Fibroblast of skin of back (primary cell): Measurements from ENCODE around the gene GRPR.
A peak's percentile ranks its signal among the peaks of the same experiment; 100 is the strongest.
"Not testable (repeated sequence)": the region's sequence is repeated elsewhere in the genome, so short reads cannot be mapped to it uniquely, and the experiment has no call there.

Experiments used
- DNase-seq: peaks from one replicate; pipeline ENCODE4 v3.0.0-alpha.2; 2013

GRPR gene

DNA sequence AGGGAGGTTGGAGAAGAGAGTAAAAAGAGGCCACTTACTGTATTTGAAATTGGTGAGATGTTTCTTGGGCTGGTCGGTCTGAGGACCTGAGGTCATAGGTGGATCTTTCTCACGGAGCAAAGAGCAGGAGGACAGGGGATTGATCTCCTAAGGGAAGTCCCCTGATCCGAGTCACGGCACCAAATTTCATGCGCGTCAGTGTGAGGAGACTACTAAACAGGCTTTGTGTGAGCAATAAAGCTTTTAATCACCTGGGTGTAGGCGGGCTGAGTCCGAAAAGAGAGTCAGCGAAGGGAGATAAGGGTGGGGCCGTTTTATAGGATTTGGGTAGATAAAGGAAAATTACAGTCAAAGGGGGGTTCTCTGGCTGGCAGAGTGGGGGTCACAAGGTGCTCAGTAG is 60.5 kb downstream of the GRPR start:
- DNase-seq, result not testable (repeated sequence)

DNA sequence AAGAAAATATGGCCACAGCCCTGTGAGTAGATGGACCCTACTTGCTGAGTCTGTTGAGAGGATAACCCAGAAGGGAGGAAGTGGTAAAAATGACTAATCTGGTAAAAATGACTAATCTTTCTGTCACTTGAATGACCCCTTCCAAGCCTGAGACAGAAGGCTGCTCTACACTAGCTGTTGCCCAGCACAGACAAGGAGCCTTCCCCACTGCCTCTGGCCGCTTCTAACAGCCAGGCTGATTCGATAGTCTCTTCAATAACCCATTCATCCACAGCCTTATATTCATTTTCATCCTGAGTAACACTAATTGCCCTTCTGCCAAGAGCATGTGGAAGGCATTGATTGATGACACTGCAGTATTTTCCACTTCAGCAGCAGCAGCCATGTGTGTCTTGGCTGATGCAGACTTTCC is 62.4 kb downstream of the GRPR start:
- DNase-seq, result peak; percentile 90

DNA sequence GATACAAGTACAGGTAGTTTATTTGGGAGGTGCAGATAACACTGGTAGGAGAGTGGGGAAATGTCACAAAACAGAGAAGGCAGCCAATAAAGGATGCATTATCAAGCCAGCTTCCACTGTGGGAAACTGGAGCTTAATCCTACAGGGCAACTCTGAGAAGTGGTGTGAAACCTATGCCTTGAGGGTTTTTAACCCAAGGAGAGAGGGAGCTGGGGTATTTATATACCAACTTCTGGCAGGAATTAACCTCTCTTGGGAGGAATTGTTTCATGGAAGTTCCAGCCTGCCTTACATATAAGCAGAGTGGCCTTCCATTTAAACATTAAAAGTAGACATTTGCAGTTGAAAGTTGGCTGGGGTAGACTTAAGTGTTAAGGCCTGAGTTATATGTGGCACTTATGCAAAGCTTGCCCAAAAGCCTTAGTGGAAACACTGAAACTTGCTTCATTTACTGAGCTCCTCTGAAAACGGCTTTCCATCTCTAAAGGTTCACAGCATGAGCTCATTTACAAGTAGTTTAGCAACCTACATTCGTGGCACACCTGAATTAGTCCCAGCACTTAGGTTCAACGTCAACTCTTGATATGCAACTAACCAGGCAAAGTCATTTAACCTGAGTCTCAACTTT is 63.1 kb downstream of the GRPR start:
- DNase-seq, result no peak

DNA sequence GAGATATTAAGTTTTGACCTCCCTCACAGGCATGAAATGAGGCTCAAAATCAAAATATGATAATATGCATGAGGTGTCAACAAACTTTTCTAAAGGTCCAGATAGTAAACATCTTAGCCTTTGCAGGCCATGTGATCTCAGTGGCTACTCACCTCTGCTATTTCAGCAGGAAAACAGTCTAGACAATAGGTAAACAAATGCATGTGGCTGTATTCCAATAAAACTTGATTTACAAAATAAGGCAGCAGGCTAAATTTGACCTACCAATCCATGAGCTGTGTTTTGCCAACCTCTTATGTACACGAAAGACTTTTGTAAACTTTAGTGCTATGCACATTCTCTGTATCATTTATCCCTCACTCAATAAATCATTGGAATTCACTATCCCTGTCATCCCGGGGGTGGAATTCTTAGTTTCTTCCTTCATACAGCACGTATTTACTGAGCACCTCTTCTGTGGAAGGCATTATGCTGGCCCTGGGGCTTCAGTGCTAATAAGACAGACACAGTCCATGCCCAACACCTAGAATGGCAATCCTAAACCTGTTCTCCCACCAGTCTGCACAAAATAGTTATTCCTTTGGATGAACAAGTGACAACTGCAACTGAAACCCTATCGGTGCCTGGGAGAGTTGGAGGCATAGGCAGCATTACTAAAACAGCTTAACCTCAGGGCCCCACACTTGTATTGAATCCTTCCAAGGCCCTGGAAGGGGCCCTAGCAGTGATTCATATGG is 63.8 kb downstream of the GRPR start:
- DNase-seq, result peak; percentile 6

DNA sequence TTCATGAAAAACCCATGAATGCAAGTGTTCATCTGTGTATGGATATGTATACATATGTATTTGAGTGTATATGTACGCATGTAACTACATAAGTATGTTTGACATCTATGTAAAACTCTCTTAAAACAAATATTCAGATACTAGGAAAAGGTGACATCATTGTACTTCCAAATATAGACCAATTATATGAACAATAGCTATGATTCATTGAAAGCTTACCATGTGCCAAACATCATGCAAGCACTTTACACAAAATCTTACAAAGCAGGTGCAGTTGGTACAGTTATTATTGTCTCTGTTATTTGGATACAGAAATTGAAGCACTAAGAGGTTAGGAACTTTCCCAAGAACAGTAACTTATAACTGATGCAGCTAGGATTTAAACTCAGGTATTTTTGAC is 65.3 kb downstream of the GRPR start:
- DNase-seq, result peak; percentile 39

DNA sequence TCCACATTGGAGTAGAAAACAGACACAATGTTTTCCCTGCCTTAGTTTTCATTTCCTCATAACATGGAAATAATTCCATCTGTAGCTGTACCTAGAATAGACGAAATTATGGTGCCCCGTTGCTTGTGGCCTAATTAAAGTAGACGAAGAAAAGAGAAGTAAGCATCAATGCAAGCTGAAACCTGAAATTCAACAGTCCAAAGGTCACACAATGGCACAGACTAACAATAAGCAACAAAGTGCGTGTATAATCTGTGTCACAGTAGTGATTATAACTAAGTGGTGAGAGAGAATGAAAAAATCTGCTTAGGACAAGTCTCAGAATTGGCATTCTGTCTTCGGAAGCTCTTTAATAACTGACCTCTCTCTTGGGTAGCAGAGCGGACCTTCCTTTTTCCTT is 68.2 kb downstream of the GRPR start:
- DNase-seq, result no peak

DNA sequence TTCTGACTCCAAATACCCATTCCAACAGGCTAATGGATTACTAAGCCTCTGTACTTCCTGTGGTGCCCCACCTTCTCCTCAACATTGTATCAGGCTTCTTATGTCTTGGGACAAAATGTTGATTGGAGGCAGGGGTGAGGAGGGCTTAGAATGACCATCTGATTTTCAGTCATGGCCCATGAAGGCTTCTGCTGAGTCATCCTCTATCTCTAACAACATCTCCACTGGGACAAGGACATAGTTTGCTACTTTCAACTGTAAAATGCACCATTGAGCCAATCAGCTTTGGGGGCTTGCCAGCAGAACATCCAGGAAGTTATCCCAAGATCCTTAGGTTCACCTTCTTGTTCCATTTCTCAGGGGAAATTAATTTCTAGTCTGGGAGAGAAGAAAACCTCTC is 73.5 kb downstream of the GRPR start:
- DNase-seq, result peak; percentile 27

DNA sequence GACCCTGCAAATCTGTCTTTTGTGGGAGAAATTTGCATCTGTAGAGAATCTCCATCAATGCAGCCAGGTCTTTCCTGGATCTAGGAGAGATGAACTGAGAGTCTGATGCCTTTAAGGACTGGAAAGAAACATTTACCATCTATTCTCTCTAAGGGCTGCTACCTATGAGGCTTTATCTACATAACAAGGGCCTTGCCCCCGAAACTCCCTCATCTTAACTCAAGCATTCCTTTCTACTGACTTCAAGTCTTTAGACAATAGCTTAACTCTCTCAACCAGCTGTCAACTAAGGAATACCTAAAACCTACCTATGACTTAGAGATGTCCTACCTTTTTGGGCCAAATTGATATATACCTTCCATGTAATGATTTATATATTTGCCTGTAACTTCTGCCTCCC is 76.0 kb downstream of the GRPR start:
- DNase-seq, result no peak

DNA sequence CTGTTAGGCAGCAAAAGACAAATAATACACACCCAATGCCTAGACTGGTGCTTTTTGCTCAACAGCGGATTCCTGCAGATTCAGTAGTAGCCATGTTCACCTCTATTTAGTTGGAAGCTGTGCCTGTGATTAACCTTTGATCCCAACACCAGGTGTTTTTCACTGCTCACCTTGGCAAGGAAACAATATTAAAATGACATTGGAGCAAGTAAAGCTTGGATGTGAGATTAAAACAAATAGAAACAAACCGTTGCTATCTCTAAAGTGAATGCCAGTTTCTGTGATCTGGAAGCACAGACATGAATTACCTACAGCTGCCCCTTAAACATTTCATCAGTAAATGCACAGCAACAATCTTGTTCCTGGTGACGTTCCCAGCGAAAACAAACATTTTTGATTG is 79.6 kb downstream of the GRPR start:
- no peak for DNase-seq
